HG02870 (cell line): Measurements from ENCODE around the gene ARAP1.

ENCODE experiments used
- ATAC-seq: cut with Tn5 transposase; IDR thresholded peaks from one replicate; pipeline ENCODE4 v1.9.1; 2021; ENCODE audit warnings: mild to moderate bottlenecking, moderate library complexity; ENCODE audit not compliant: unreplicated experiment

ARAP1 gene

GRCh38 chr11:72685560-72686480, 66.4 kb downstream of the ARAP1 start:
- ATAC-seq, result no peak

- no peak for ATAC-seq
These were observed 67.8 kb downstream of the ARAP1 start for GRCh38 chr11:72684236-72684912.

GRCh38 chr11:72683782-72684200, 68.4 kb downstream of the ARAP1 start:
- ATAC-seq, result no peak

GRCh38 chr11:72682858-72683243, 69.4 kb downstream of the ARAP1 start:
- ATAC-seq, result no peak

- no peak for ATAC-seq
These were observed 69.9 kb downstream of the ARAP1 start for GRCh38 chr11:72682238-72682857.

GRCh38 chr11:72681226-72682153, 70.7 kb downstream of the ARAP1 start:
- ATAC-seq, result no peak

- no peak for ATAC-seq
These were observed 71.5 kb downstream of the ARAP1 start for GRCh38 chr11:72680624-72681158.

GRCh38 chr11:72679869-72680268, 72.3 kb downstream of the ARAP1 start:
- ATAC-seq, result no peak

GRCh38 chr11:72678524-72678923, 73.7 kb downstream of the ARAP1 start:
- ATAC-seq, result no peak

- no peak for ATAC-seq
These were observed 75.3 kb downstream of the ARAP1 start for GRCh38 chr11:72676861-72677341.

- ATAC-seq, result no peak
These were observed 77.0 kb downstream of the ARAP1 start for GRCh38 chr11:72675221-72675620.

GRCh38 chr11:72673943-72674828, 78.0 kb downstream of the ARAP1 start, which contains the start of gene PDE2A:
Gene PDE2A (minus strand): TSS chr11:72674422. CDS start chr11:72674207, 215 bp downstream.
- ATAC-seq, result no peak

GRCh38 chr11:72673284-72673942, 78.8 kb downstream of the ARAP1 start:
- ATAC-seq, result no peak

GRCh38 chr11:72672597-72673238, 79.5 kb downstream of the ARAP1 start:
- no peak for ATAC-seq

GRCh38 chr11:72671152-72672099, 80.8 kb downstream of the ARAP1 start:
- ATAC-seq, result no peak

GRCh38 chr11:72670041-72670440, 82.2 kb downstream of the ARAP1 start:
- ATAC-seq, result no peak

- no peak for ATAC-seq
These were observed 82.7 kb downstream of the ARAP1 start for GRCh38 chr11:72669527-72669926.
